HFFc6 (cell line): Measurements from ENCODE around the gene OR8K3. TPM values are rescaled to one million over a fixed set of nuclear protein-coding genes. Genes with fewer than 3 reads are reported as not detected.

Experiments
- DNase-seq: peaks from one replicate; pipeline ENCODE4 v3.0.0-alpha.2; 2018
- H3K27ac Mint-ChIP-seq: 2 replicates; pipeline ENCODE4 v1.8.0; 2020; ENCODE audit warnings: mild to moderate bottlenecking, mixed read lengths
- H3K27me3 Mint-ChIP-seq: 2 replicates; pipeline ENCODE4 v1.8.0; 2021; ENCODE audit warnings: mild to moderate bottlenecking, moderate library complexity, mixed read lengths; ENCODE audit not compliant: insufficient read depth
- H3K36me3 Mint-ChIP-seq: 2 replicates; pipeline ENCODE4 v1.8.0; 2021; ENCODE audit warnings: low read depth, mixed read lengths
- H3K4me1 Mint-ChIP-seq: 2 replicates; pipeline ENCODE4 v1.8.0; 2020; ENCODE audit warnings: low read depth, mixed read lengths
- H3K4me3 Mint-ChIP-seq: 2 replicates; pipeline ENCODE4 v1.8.0; 2020; ENCODE audit warnings: mild to moderate bottlenecking, moderate library complexity, mixed read lengths
- H3K9me3 Mint-ChIP-seq: 2 replicates; pipeline ENCODE4 v1.8.0; 2020; ENCODE audit warnings: mild to moderate bottlenecking, mixed read lengths
- CTCF ChIP-seq: fragments of 200-600 bp; sonication (generic); IDR thresholded peaks from 2 replicates; pipeline ENCODE4 v1.5.0; 2021; ENCODE audit warnings: antibody characterized with exemption, mild to moderate bottlenecking
- total RNA-seq, 6 experiments: library from RNA; stranded (reverse); fragmentation: NEBNext Ultra II Directional; extraction: Animal tissue kit (Norgen Biotek cat#: 25700); gene quantifications; 2 replicates in 1 of 6; 3 replicates in 5 of 6; pipeline ENCODE4 v1.2.3, GENCODE V29; 2021

The OR8K3 gene
- total RNA-seq, 6 experiments from 2014 or later = not detected

- H3K27ac Mint-ChIP-seq = no peak within 1 kb of the TSS
- no peaks in the 10 kb centered on the region for H3K4me1 Mint-ChIP-seq
- H3K36me3 Mint-ChIP-seq = no peaks in the 10 kb centered on the region
- no peaks in the 10 kb centered on the region; the same call in 1 of the 2 replicates for H3K27me3 Mint-ChIP-seq
- no peak for DNase-seq
- no peak within 1 kb of the TSS for H3K4me3 Mint-ChIP-seq
- no peak for TF ChIP-seq CTCF
- H3K9me3 Mint-ChIP-seq = peaks cover 4% of the 10 kb centered on the region; the same call in 1 of the 2 replicates
These were observed 39.0 kb downstream of the OR8K3 start, which contains the start of gene OR8J1 for GRCh38 chr11:56353991-56354390. OR8J1 (plus strand) TSS chr11:56354291; CDS start chr11:56360247, 5,956 bp downstream.

Other genes starting within 250 kb of the OR8K3 start
- not detected for gene OR8I2, start 221.8 kb upstream of the OR8K3 start, total RNA-seq
- not detected for gene OR8H2, start 211.5 kb upstream of the OR8K3 start, total RNA-seq
- gene OR8H3, start 192.8 kb upstream of the OR8K3 start, total RNA-seq = not detected
- not detected for gene OR8J3, start 174.9 kb upstream of the OR8K3 start, total RNA-seq
- gene OR8K5, start 154.8 kb upstream of the OR8K3 start, total RNA-seq = not detected
- not detected for gene OR5J2, start 138.5 kb upstream of the OR8K3 start, total RNA-seq
- not detected for gene OR5T2, start 80.9 kb upstream of the OR8K3 start, total RNA-seq
- gene OR5T3, start 62.9 kb upstream of the OR8K3 start, total RNA-seq = not detected
- not detected for gene OR5T1, start 41.0 kb upstream of the OR8K3 start, total RNA-seq
- not detected for gene OR8H1, start 22.9 kb upstream of the OR8K3 start, total RNA-seq
- not detected for gene OR8K1, start 30.9 kb downstream of the OR8K3 start, total RNA-seq
- gene OR8J1, start 39.1 kb downstream of the OR8K3 start, total RNA-seq = not detected
- gene OR8U1, start 60.5 kb downstream of the OR8K3 start, total RNA-seq = not detected
- gene OR5AL1, start 97.6 kb downstream of the OR8K3 start, total RNA-seq = not detected
- gene OR5M3, start 158.2 kb downstream of the OR8K3 start, total RNA-seq = not detected
- gene OR5M8, start 176.2 kb downstream of the OR8K3 start, total RNA-seq = not detected
- gene OR5M11, start 228.1 kb downstream of the OR8K3 start, total RNA-seq = not detected